GM13976 (cell line): ENCODE measurements around the gene IQCF2.
"Not testable (repeated sequence)": the region's sequence is repeated elsewhere in the genome, so short reads cannot be mapped to it uniquely, and the experiment has no call there.

Source experiments
- DNase-seq: peaks from one replicate; pipeline ENCODE4 v3.0.0; 2012; ENCODE audit warnings: low spot score
- CTCF ChIP-seq: IDR thresholded peaks from 2 replicates; pipeline ENCODE4 v1.5.1; 2012; ENCODE audit warnings: borderline replicate concordance, mild to moderate bottlenecking; ENCODE audit not compliant: insufficient read depth; ENCODE audit errors: extremely low read depth, missing control alignments, control extremely low read depth
- in situ Hi-C: fragments of 300-500 bp; cut with MboI; formaldehyde crosslinking; loops from one replicate; pipeline ENCODE4 v1.12.0; 2022; ENCODE audit warnings: low sequenced_read_pairs, mixed read lengths, inconsistent platforms; ENCODE audit not compliant: unreplicated experiment

Gene IQCF2

GRCh38 chr3:51891242-51892039, 30.0 kb downstream of the IQCF2 start:
- DNase-seq, result no peak
- TF ChIP-seq CTCF, result no peak
- in situ Hi-C loops, result no loop called here

- TF ChIP-seq CTCF, result no peak
- in situ Hi-C loops, result no loop called here
Measured at GRCh38 chr3:51894391-51894790, 33.0 kb downstream of the IQCF2 start.

GRCh38 chr3:51894939-51895338, 33.5 kb downstream of the IQCF2 start:
- DNase-seq, result no peak
- TF ChIP-seq CTCF, result no peak
- in situ Hi-C loops, result no loop called here

More at GRCh38 chr3:51894391-51894790, 33.0 kb downstream of the IQCF2 start:
- DNase-seq, result no peak

- DNase-seq, result no peak
- in situ Hi-C loops, result no loop called here
- TF ChIP-seq CTCF, result no peak
Measured at GRCh38 chr3:51896607-51897305, 35.3 kb downstream of the IQCF2 start.

- TF ChIP-seq CTCF, result no peak
- in situ Hi-C loops, result no loop called here
- no peak for DNase-seq
Measured at GRCh38 chr3:51897391-51897790, 36.0 kb downstream of the IQCF2 start.

- DNase-seq, in situ Hi-C loops: not testable (repeated sequence)
Measured at GRCh38 chr3:51900043-51900442, 38.6 kb downstream of the IQCF2 start.

GRCh38 chr3:51902361-51902760, 40.9 kb downstream of the IQCF2 start:
- DNase-seq, in situ Hi-C loops: not testable (repeated sequence)
